PC-9 (cell line): ENCODE data around the gene TMEM37.
"Not testable (repeated sequence)": the region's sequence is repeated elsewhere in the genome, so short reads cannot be mapped to it uniquely, and the experiment has no call there.

Experiments used
- CTCF ChIP-seq: fragments of 200-600 bp; sonication (generic); conservative IDR thresholded peaks from 2 replicates; pipeline ENCODE4 v1.6.1; 2017; ENCODE audit warnings: mixed run types, antibody characterized with exemption, mild to moderate bottlenecking, moderate library complexity
- EZH2 ChIP-seq: fragments of 200-600 bp; sonication (generic); IDR thresholded peaks from 2 replicates; pipeline ENCODE4 v1.8.0; 2017; ENCODE audit warnings: antibody characterized with exemption, low read depth

GRCh38 chr2:119403618-119404017 lies 28.0 kb upstream of the TMEM37 start:
- TF ChIP-seq CTCF, EZH2: not testable (repeated sequence)
